GM18517 (cell line): ENCODE data around the gene SKAP1.
"Not testable (repeated sequence)": the region's sequence is repeated elsewhere in the genome, so short reads cannot be mapped to it uniquely, and the experiment has no call there.

Source experiments
- ATAC-seq: cut with Tn5 transposase; IDR thresholded peaks from one replicate; pipeline ENCODE4 v1.9.1; 2021; ENCODE audit warnings: mild to moderate bottlenecking, moderate library complexity; ENCODE audit not compliant: unreplicated experiment

SKAP1 gene

DNA sequence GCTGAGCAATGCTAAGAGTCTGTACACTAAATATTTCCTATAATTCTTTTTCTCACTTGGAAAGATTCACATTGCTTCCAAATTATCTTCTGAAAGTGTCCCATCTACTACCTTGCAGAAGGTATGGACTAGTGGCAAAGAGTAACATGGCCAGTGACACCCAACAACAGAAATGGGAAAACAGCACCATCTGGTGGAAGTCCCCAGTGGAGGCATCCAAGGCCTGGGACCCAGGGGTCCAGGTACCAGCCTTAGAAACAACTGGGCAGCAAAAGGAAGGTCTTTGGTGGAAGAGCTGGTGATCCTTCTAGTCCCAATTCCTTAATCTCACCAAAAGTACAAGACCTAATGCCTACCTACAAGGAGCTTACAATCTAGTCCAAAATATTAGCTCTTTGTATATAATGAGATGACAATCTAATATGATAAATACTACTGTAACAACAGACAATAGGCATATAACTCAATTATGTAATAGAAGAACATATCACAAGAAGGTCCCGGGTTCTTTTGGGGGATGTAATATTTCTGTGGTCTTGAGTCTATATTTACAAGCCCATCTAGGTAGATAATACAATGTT, 55.3 kb downstream of the SKAP1 start:
- no peak for ATAC-seq

DNA sequence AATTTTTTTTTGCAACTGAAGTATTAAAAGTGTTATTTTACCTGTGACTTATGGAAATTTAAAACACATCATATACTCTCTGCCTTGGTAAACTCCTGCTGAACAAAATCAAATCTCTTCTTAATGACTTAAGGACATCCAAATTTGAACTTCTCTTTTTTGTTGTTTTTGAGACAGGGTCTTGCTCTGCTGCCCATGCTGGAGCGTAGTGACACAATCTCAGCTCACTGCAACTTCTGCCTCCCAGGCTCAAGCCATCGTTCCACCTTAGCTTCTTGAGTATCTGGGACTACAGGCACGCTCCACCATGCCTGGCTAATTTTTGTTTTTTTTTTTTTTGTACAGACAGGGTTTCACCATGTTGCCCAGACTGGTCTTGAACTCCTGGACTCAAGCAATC, 56.1 kb downstream of the SKAP1 start:
- no peak for ATAC-seq

DNA sequence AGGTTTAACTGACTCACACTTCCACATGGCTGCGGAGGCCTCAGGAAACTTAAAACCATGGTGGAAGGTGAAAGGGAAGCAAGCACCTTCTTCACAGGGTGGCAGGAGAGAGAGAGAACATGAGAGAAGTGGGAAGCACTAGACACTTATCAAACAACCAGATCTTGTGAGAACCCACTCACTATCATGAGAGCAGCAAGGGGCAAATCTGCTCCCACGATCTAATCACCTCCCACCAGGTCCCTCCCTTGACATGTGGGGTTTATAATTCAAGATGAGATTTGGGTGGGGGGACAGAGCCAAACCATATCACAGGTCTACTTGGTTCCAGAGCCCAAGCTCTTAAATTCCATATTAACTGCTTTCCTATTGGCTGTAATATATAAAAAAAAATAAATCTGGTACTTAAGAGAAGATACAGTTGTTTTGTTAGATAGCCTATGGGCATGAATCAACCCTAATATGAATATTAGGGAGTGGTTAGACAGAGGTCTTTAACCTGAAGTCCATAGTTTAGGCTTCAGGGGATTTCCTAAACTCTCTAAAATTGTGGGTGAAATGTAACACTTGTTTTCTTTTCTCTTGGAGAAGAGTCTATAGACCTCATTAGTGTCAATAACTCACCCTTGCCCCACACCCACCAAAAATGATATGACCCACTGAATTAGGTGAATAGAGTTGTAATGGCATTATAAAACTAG, 56.7 kb downstream of the SKAP1 start:
- no peak for ATAC-seq

DNA sequence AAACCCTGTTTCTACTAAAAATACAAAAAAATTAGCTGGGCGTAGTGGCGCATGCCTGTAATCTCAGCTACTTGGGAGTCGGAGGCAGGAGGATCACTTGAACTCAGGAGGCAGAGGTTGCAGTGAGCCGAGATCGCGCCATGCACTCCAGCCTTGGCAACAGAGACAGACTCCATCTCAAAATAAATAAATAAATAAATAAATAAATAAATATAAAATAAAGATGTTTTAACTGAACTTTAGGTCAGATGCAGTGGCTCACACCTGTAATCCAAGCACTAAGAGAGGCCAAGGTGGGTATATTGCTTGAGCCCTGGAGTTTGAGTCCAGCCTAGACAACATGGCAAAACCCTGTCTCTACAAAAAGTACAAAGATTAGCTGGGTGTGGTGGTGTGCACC, 61.0 kb downstream of the SKAP1 start:
- not testable (repeated sequence) for ATAC-seq

DNA sequence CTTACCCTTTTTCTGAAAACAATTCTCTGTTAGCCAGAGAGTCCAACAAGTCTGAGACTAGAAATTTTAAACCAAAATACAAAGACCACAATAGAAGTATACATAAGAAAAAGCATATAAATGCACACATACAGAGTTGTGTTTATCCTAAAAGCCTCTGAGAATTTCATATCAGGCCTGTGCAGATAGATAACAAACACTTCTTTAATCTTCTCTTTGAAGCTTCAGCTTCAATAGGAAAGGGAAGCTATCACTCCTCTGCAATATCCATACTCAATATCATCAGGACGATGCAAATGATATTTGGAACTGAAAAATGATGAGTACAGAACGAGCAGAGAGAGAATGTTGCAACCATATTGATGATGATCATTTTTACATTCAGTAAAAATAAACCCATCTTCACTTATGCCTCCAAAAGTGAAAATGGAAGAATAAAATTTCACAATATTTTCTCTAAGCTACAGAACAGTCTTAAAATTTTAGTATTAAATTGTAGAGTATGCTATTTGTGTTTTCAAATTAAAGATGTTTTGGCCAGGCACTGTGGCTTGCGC, 61.6 kb downstream of the SKAP1 start:
- ATAC-seq: no peak

DNA sequence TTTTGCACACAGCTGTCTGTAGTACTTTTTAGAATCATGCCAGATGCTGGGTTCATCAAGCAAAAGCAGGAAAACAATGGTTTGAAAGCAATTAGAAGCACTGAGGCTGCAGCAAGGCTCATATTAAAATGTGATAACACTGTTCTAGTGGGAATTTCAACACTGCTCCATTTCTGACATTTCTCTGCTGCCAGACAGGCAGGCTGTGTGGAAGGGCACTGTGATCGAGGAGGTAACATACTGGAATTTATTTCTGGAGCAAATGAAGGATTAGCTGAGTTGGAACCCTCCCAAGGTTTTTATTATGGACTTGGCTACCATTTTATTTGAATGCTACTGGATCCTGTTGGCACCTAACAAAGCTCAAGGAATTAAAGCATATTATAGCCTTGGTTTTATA, 66.9 kb downstream of the SKAP1 start:
- ATAC-seq: no peak

DNA sequence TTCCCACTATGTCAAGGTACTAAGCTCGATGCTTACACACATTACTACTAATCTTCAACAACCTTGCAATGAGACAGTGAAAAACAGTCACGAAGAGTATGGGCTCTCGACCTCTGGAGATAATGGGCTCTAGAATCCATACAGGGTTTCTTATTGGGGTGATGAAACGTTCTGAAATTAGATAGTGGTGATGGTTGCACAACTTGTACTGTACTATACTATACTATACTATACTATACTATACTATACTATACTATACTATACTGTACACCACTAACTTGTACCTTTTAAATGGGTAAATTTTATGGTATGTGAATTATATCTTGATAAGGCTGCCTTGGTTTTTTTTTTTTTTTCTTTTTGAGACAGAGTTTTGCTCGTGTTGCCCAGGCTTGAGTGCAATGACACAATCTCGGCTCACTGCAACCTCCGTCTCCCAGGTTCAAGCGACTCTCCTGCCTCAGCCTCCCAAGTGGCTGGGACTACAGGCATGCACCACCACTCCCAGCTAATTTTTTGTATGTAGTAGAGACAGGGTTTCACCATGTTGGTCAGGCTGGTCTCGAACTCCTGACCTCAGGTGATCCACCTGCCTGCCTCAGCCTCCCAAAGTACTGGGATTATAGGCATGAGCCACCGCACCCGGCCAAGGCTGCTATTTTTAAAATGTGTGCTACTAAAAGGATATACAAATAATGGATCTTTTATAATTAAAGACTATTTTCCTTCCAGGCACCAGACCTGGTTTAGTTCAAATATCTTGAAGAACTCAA, 69.0 kb downstream of the SKAP1 start:
- ATAC-seq: not testable (repeated sequence)

DNA sequence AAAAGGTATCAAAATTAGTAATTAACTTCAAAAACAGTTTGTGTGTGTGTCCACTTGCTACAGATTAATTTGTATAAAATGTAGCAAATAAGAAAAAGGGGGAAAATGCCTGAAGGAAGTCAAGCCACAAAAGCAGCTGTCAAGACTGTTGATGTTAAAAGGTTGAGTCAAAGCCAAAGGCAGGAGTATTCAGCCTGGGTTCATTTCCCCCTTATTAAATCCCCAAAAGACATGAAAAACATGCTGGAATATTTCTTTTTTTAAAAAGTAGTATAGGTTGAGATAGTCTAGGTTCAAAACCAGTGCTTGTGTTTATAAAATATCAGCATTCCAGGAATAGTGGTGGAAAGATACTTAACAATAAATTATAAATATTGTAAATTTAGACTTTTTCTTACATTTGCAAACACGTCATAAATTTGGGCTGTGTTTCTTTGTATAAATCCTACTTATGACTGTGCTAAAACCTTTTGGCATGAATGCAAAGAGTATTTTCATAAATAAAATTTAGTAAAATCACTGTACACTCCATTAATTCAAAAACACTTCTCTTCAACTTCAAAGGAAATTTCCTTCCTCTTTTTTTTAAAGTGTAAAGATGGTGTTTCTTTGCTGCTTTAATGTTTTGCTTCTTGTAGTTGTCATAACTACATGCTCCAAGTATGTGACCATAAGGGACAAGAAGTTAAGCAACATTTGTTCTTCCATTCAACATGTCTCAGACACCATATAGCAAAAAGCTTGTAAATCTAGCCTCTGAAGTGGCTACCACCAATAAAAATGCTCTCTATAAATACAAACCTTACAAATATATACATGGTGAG, 72.0 kb downstream of the SKAP1 start:
- ATAC-seq: no peak

DNA sequence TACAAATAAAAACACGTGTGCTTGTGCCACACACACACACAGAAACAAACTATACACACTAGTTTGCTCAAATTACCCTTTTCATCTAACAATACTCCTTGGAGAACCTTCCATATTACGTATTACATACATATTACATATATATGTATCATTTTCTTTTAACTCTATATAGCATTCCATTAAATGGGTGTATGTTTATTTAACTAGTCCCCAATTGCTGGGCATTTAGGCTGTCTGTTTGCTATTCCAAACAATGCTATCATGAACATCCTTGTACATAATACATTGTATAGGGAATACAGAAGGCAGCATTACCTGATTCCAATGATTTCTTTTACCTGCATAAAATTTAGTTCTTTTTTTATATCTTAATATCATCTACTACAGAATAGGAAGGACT, 73.1 kb downstream of the SKAP1 start:
- ATAC-seq: no peak

DNA sequence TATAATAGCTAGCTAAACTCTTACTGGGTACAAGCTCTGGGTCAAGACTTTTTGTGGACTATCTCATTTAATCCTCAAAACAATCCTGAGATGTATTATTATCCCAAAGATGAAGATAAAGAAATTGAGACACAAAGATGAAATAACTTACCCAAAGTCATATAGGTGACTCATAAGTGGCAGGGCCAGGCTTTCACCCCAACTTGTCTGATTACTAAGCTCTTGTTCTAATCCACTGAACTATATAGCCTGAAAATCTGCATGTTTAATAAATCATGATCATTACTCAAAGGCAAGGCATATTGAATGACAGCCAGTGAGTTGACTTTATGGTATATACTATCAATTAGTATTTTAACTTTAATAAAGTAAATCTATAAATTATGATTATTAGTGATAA, 77.4 kb downstream of the SKAP1 start:
- ATAC-seq: no peak

DNA sequence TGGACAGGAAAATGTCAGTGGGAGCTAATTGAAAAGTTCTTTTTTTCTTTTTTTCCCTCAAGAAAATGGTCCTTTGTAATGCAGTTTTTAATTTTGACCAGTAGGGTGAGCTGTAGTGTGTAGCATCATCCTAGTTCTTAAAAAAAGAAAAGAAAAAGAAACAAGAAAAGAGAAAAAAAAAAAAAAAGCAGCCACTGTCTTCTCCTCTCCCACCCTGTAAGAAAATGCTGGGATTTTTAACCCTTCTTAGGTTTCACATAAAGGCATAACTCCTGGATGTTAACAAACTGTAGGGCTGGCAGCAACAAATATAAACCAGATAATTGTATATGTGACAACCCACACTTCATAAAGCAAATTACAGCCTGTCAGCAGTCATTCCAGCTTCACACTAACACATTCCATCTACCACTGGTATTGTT, 78.1 kb downstream of the SKAP1 start:
- no peak for ATAC-seq

DNA sequence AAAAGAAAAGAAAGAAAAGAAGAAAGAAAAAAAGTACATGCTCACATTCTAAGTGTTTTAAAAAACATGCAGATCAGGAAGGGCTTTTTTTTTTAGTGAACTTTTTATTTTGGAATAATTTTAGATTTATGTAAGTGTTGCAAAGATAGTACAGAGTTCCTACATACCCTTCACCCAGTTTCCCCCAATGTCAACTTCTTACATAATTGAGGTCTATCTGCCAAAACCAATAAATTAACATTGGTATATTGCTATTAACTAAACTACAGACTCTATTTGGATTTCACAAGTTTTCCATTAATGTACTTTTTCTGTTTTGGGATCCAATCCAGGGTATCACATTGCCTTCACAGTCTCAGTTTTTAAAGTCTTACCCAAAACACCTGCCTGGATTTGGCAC, 81.7 kb downstream of the SKAP1 start:
- no peak for ATAC-seq

DNA sequence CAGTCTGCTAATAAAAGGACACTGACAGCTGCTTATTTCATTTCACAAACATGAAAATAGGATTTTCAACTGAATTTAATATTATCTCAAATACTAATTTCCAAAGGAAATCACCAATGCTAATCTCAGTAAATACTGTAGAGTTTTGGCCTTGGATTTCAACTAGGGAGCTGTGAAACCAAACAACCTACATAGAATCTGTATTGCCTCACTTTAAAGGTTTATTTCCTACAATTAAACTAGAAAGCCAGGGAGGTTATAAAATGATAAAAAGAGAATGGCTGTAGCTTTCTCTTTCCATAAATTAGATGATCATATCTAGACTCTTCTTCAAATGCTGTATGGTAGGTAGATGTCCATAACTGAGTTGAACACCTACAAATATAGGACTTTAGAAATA, 82.8 kb downstream of the SKAP1 start:
- ATAC-seq: no peak

DNA sequence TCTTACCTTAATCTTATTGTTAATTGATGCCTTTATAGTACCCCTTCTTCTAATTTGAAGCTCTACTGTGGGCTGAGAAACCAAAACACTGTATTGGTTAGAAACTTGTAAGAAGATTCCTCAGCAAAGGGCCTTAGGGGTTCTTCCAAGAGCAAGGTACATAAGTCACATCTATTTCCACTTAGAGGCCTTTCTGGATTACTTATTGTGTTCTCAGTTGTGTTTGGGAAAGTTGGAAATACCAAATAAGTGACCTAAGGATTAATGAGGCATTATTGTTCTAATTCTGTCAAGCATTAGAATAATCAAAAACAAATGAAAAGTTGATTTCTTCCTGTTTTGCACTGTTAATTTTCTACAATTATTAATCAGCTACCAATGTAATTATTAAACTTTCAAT, 85.8 kb downstream of the SKAP1 start:
- ATAC-seq: no peak

DNA sequence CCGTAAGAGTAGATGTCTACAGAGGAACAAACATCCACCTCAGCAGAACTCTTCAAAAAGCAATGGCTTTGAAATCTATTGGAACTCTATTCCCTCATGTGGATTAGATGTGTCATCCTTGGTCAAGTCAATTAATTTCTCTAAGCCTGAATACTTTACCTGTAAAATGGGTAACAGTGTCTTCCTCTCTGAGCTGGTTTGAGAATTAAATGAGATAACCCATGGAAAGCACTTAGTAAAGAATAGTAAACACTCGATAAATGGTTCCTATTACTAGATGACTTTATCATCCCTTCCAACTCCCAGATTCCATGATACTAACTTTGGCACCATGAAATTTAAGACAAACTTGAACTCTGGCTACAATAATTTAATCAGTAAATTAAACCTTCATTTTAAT, 89.1 kb downstream of the SKAP1 start:
- no peak for ATAC-seq

DNA sequence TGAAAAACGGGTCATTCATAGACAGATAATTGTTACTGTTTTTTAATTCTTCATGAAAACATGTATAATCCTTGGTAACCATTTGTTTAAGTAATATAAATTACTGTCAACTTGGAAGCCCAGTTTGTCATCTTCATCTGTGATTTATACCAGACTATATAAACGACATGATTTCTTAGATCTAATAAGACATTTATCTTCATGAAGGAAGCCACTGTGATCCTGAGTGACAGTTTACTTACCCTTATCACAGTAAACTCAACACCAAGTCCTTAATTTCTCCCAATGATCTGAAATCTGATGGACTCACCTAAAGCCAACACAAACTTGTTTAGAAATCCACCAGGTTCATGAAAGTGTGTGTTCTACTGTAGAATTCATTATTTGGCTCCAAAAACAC, 91.3 kb downstream of the SKAP1 start:
- no peak for ATAC-seq

DNA sequence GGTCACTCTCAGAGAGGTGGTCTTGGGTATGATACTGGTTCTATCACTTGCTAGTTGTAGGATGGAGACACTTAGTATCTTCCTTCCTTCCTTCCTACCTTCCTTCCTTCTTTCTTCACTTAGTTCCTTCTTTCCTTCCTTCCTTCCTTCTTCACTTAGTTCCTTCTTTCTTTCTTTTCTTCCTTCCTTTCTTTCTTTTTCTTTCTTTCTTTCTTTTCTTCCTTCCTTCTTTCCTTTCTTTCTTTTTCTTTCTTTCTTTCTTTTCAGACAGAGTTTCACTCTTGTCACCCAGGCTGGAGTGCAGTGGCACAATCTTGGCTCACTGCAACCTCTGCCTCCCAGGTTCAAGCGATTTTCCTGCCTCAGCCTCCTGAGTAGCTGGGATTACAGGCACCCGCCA, 92.1 kb downstream of the SKAP1 start:
- not testable (repeated sequence) for ATAC-seq

DNA sequence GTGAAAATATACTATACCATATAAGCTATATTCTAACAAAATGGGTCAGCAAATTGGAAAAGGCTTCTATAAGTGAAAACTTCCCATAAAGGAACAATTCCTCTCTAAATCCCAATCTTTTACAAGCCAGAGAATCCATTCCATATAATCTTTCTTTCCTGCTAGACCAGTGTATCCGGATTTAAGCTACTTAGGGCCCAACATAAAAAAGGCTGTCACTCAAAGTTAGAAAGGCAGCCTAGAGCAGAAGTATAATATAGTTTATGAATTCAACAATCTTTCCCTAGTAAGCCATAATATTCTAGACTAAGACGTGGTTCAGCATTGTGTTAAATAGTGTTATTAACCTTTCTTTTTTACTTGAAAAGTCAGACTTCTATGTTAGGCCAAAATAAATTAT, 93.0 kb downstream of the SKAP1 start:
- ATAC-seq: no peak

DNA sequence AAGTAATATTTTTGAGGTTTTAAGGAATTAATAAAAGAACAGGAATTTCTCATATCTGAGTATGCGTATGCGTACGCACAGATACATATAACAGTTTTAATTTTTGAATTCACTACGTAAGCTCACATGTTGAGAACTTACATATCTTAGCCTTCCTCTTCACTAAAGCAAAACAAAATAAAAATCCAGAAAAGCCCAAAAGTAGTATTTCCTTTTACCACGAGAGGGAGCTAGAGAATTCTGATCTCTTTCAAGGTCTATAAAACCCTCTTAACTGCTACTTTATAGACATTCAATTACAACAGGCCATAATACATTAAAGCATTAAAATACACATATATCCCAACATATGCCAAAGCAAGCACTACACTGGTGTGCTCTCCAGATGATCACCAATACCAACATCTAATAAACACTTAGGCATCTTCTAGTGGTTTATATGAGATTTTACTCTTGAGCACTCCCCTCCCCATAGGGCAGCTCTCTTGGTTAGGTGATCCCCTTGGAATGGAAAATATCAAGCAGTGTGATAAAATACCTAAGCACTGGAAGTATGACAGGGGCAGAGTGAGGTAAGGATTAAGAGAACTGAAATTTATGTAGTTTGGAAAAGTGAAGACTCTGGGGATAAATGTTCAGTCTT, 94.0 kb downstream of the SKAP1 start:
- ATAC-seq: no peak

DNA sequence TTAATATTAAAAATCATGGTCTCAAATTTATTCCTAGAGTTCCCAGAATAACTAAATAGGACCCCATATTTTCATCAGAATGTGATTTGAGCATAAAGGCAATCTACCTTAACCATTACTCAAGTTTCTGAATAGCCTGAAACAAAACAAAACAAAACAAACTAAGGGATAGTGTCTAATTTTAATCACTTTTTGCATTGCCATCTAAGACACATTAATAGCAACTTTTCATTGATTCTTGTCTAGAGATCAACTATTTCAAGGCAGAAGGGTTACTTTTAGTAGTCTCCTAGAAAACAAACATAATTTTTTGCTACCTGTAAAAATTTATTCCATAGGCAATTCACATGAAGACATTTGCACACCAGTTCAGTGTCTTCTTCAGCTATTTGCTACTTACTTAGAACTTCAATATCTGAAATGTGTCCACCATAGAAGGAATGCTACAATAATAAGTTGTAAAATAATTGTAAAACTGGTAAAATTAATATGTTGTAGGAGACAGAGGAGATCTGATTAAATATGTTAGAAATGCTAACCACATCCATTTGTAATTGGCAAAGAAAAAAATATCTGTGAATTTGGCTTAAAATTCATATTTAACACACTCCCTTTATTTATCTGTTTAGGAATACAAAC, 94.7 kb downstream of the SKAP1 start:
- ATAC-seq: no peak
